H1 (cell line): ENCODE data around the gene ST6GALNAC3.

Experiments used
- CEBPB ChIP-seq: IDR thresholded peaks from 2 replicates; pipeline ENCODE4 v1.6.1; 2012; ENCODE audit warnings: low read depth, low read length
- CTCF ChIP-seq, 3 experiments: IDR thresholded peaks; 1 replicate in 2 of 3; 2 replicates in 1 of 3; pipeline versions ENCODE4 v1.5.1 to v1.6.1; 2011; ENCODE audit warnings: low read length in 3 of 3, mild to moderate bottlenecking in 3 of 3, inconsistent platforms in 2 of 3, low read depth in 1 of 3, moderate library complexity in 1 of 3; ENCODE audit not compliant: insufficient read depth in 1 of 3; ENCODE audit errors: control extremely low read depth in 1 of 3
- EP300 ChIP-seq, 2 experiments: IDR thresholded peaks; 1 replicate in 1 of 2; 2 replicates in 1 of 2; pipeline ENCODE4 v1.6.1; 2011 to 2012; ENCODE audit warnings: low read depth in 2 of 2, low read length in 2 of 2, mild to moderate bottlenecking in 2 of 2, borderline replicate concordance in 1 of 2, inconsistent platforms in 1 of 2, moderate library complexity in 1 of 2
- EZH2 ChIP-seq: fragments of 200-600 bp; sonication (generic); IDR thresholded peaks from 2 replicates; pipeline ENCODE4 v1.7.1; 2012; ENCODE audit warnings: low read depth, mild to moderate bottlenecking, moderate library complexity, low read length, inconsistent platforms; ENCODE audit not compliant: severe bottlenecking
- JUND ChIP-seq: IDR thresholded peaks from 2 replicates; pipeline ENCODE4 v1.6.1; 2011; ENCODE audit warnings: mild to moderate bottlenecking, improper control_type of control experiment, low read length
- KDM1A ChIP-seq: fragments of 200-600, 300-600 bp; sonication (generic); IDR thresholded peaks from 2 replicates; pipeline ENCODE4 v1.7.1; 2016; ENCODE audit warnings: mild to moderate bottlenecking, low read length, borderline replicate concordance
- POLR2A ChIP-seq, 2 experiments: IDR thresholded peaks; 1 replicate in 1 of 2; 2 replicates in 1 of 2; pipeline ENCODE4 v1.6.1; 2011; ENCODE audit warnings: low read depth in 2 of 2, low read length in 2 of 2, mild to moderate bottlenecking in 2 of 2; ENCODE audit errors: control extremely low read depth in 1 of 2
- RAD21 ChIP-seq, 2 experiments: IDR thresholded peaks in 1 of 2; conservative IDR thresholded peaks in 1 of 2; 2 replicates each; pipeline ENCODE4 v1.6.1; 2011; ENCODE audit warnings: low read depth in 2 of 2, low read length in 2 of 2, improper control_type of control experiment in 1 of 2, inconsistent platforms in 1 of 2, mild to moderate bottlenecking in 1 of 2, moderate library complexity in 1 of 2
- SP1 ChIP-seq: IDR thresholded peaks from 2 replicates; pipeline ENCODE4 v1.6.1; 2011; ENCODE audit warnings: low read depth, low read length
- TAF1 ChIP-seq: IDR thresholded peaks from 2 replicates; pipeline ENCODE4 v1.6.1; 2011; ENCODE audit warnings: mild to moderate bottlenecking, low read depth, low read length
- USF2 ChIP-seq: IDR thresholded peaks from 2 replicates; pipeline ENCODE4 v1.6.1; 2011; ENCODE audit warnings: low read length, improper control_type of control experiment
- YY1 ChIP-seq: IDR thresholded peaks from 2 replicates; pipeline ENCODE4 v1.6.1; 2011; ENCODE audit warnings: low read depth, mild to moderate bottlenecking, low read length
- ZNF274 ChIP-seq: IDR thresholded peaks from 2 replicates; pipeline ENCODE4 v1.7.0; 2012; ENCODE audit warnings: low read length, borderline replicate concordance; ENCODE audit errors: extremely low read depth
- TF ChIP-seq, protein P1 (sequence below): IDR thresholded peaks from 2 replicates; pipeline ENCODE4 v1.6.1; 2011; ENCODE audit warnings: low read depth, mild to moderate bottlenecking, low read length; ENCODE audit not compliant: insufficient read depth

DNA sequence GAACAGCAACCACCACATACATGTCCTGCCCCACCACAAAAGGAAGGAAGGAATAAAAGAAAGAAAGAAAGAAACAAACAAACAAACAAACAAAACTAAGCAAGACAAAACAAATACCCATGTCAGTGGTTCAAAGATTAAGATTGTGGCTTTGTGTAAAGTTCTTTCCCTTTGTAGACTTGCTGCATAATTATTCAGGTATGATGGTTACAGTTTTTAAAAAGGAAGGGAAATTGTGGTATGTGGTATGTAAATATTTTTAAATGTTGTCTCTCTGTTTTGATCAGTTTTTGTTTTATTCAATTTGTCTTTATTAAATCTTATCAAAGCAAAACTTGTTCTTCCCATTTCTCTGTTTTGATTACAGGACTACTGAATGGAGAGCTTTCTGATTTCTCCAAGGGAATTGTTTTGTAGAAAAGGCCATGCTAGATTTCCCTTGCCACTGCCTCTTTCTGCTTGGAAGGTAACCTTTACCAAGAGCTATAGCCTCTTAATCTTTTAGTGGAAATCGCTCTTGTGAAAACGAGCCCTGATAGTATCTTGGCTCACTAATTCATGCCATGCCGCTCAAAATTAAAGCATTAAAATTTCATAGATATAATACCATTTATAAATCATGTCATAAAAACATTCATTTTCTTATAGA is 502.5 kb downstream of the ST6GALNAC3 start:
- TF ChIP-seq CTCF (IDR thresholded peaks at IDR 0.05; ENCODE audit: control extremely low read depth in 1 of 3, insufficient read depth in 1 of 3, low read depth in 1 of 3, low read length in 3 of 3) (no peak), CEBPB (no peak), SP1 (no peak), USF2 (no peak), POLR2A (IDR thresholded peaks at IDR 0.05; ENCODE audit: control extremely low read depth in 1 of 2, low read depth in 2 of 2, low read length in 2 of 2) (no peak), EZH2 (no peak), JUND (no peak), ZNF274 (no peak), RAD21 (IDR thresholded peaks at IDR 0.05 in 1 of 2, conservative IDR thresholded peaks at IDR 0.05 in 1 of 2; ENCODE audit: low read depth in 2 of 2, low read length in 2 of 2) (no peak), YY1 (no peak), KDM1A (no peak), TAF1 (no peak), EP300 (IDR thresholded peaks at IDR 0.05; ENCODE audit: borderline replicate concordance in 1 of 2, low read depth in 2 of 2, low read length in 2 of 2) (no peak)
- TF ChIP-seq, protein P1, sequence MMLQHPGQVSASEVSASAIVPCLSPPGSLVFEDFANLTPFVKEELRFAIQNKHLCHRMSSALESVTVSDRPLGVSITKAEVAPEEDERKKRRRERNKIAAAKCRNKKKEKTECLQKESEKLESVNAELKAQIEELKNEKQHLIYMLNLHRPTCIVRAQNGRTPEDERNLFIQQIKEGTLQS: no peak
